Caco-2 (cell line): Measurements from ENCODE around the gene POLR2C. TPM values are rescaled to one million over a fixed set of nuclear protein-coding genes. Genes with fewer than 3 reads are reported as not detected.

ENCODE experiments used
- BruUV-seq: library from RNA; stranded (reverse); fragments of 400-500 nt; replicated peaks from 2 replicates; lab custom pipeline; 2021; lab: Mats Ljungman, UMichigan
- CTCF ChIA-PET: fragments of 300-600 bp; sonication (Branson Sonifier 250); formaldehyde crosslinking; loops from one replicate; lab custom pipeline; 2022; ENCODE audit warnings: antibody characterized with exemption; lab: Charles Lee
- POLR2A ChIA-PET: fragments of 300-600 bp; sonication (Branson Sonifier 250); formaldehyde crosslinking; loops from one replicate; lab custom pipeline; 2022; ENCODE audit warnings: antibody characterized with exemption; lab: Charles Lee
- DNase-seq, 2 experiments: peaks; one replicate each; pipeline versions ENCODE4 v3.0.0 to v3.0.0-alpha.2; 2020 to 2022
- H3K27me3 ChIP-seq: replicated peaks from 2 replicates; pipeline ENCODE4 v1.6.0; 2011; ENCODE audit warnings: low read length; ENCODE audit not compliant: control insufficient read depth, insufficient read depth
- H3K36me3 ChIP-seq: 2 replicates; pipeline ENCODE4 v1.5.1; 2011; ENCODE audit warnings: low read length; ENCODE audit not compliant: control insufficient read depth, insufficient read depth
- H3K4me1 ChIP-seq: fragments of 250-450 bp; sonication (Bioruptor Pico); 2 replicates; pipeline ENCODE4 v1.5.1; 2020; ENCODE audit warnings: mild to moderate bottlenecking
- H3K4me3 ChIP-seq: 2 replicates; pipeline ENCODE4 v1.5.1; 2011; ENCODE audit warnings: low read depth, mild to moderate bottlenecking, control low read depth, low read length
- H3K9me3 ChIP-seq: fragments of 250-450 bp; sonication (Bioruptor Pico); 2 replicates; pipeline ENCODE4 v1.5.1; 2020; ENCODE audit warnings: mild to moderate bottlenecking, moderate library complexity
- H3K27ac Mint-ChIP-seq: one replicate; pipeline ENCODE4 v1.8.0; 2022; ENCODE audit warnings: mixed read lengths; ENCODE audit not compliant: unreplicated experiment
- H3K27me3 Mint-ChIP-seq: one replicate; pipeline ENCODE4 v1.8.0; 2022; ENCODE audit warnings: mixed read lengths; ENCODE audit not compliant: insufficient read depth, unreplicated experiment
- H3K36me3 Mint-ChIP-seq: one replicate; pipeline ENCODE4 v1.8.0; 2022; ENCODE audit warnings: mild to moderate bottlenecking, mixed read lengths; ENCODE audit not compliant: insufficient read depth, unreplicated experiment
- H3K4me1 Mint-ChIP-seq: one replicate; pipeline ENCODE4 v1.8.0; 2022; ENCODE audit warnings: low read depth, mixed read lengths; ENCODE audit not compliant: unreplicated experiment
- H3K4me3 Mint-ChIP-seq: one replicate; pipeline ENCODE4 v1.8.0; 2022; ENCODE audit warnings: mild to moderate bottlenecking, moderate library complexity, mixed read lengths; ENCODE audit not compliant: unreplicated experiment
- H3K9me3 Mint-ChIP-seq: one replicate; pipeline ENCODE4 v1.8.0; 2022; ENCODE audit warnings: mixed read lengths; ENCODE audit not compliant: unreplicated experiment
- CTCF ChIP-seq, 2 experiments: fragments of 200-600 bp in 1 of 2; IDR thresholded peaks; 1 replicate in 1 of 2; 2 replicates in 1 of 2; pipeline versions ENCODE4 v1.5.1 to v1.8.0; 2011 to 2022; ENCODE audit warnings: antibody characterized with exemption in 1 of 2, control low read depth in 1 of 2, inconsistent platforms in 1 of 2, low read depth in 1 of 2, low read length in 1 of 2, mild to moderate bottlenecking in 1 of 2, moderate library complexity in 1 of 2; ENCODE audit not compliant: insufficient read depth in 1 of 2, severe bottlenecking in 1 of 2, unreplicated experiment in 1 of 2
- intact Hi-C: fragments of 100-400 bp; cut with micrococcal nuclease; formaldehyde crosslinking; loops from one replicate; pipeline ENCODE4 v1.10.0; 2022; ENCODE audit not compliant: unreplicated experiment
- total RNA-seq: library from RNA; stranded (reverse); gene quantifications from 2 replicates; pipeline ENCODE4 v1.2.3, GENCODE V29; 2022

POLR2C gene
- total RNA-seq, 1 experiment from 2014 or later: 100 TPM

GRCh38 chr16:57423152-57423551 lies 39.3 kb upstream of the POLR2C start:
- Mint-ChIP-seq H3K4me1 (peaks cover 24% of the 10 kb centered on the region), H3K4me3 (no peak overlapping the region), H3K9me3 (no peaks in the 10 kb centered on the region), H3K36me3 (peaks cover 6% of the 10 kb centered on the region), H3K27ac (no peak overlapping the region), H3K27me3 (no peaks in the 10 kb centered on the region)
- H3K9me3 ChIP-seq: no peaks in the 10 kb centered on the region
- no peaks in the 10 kb centered on the region for H3K27me3 ChIP-seq
- DNase-seq: no peak
- intact Hi-C loops: no loop called here
- ChIA-PET POLR2A (interaction anchor here (0.5 to 0.6 kb wide), 2 partner anchors 94 to 141 kb away, joined by 3 read pairs; no protein-coding TSS in a partner anchor), CTCF (interaction anchor here (1.3 kb wide), 2 partner anchors 17 to 123 kb away, joined by 4 to 15 read pairs; no protein-coding TSS in a partner anchor)
- no peak overlapping the region for H3K4me3 ChIP-seq
- no peak for TF ChIP-seq CTCF (IDR thresholded peaks at IDR 0.05; ENCODE audit: insufficient read depth in 1 of 2, low read depth in 1 of 2, low read length in 1 of 2, severe bottlenecking in 1 of 2, unreplicated experiment in 1 of 2)
- no TSS peak for BruUV-seq
- H3K4me1 ChIP-seq: peaks cover 8% of the 10 kb centered on the region
- H3K36me3 ChIP-seq: 0 out of 2 replicates have a peak, but pooled peaks cover 2% of the 10 kb centered on the region

GRCh38 chr16:57424583-57424982 lies 37.9 kb upstream of the POLR2C start:
- no TSS peak for BruUV-seq
- H3K4me3 Mint-ChIP-seq: no peak overlapping the region
- 0 out of 2 replicates have a peak, but pooled peaks cover 3% of the 10 kb centered on the region for H3K36me3 ChIP-seq
- H3K27me3 ChIP-seq: no peaks in the 10 kb centered on the region
- DNase-seq: peak in 1 of 2 experiments; percentile 12
- H3K36me3 Mint-ChIP-seq: peaks cover 17% of the 10 kb centered on the region
- no peak overlapping the region for H3K27ac Mint-ChIP-seq
- H3K4me1 ChIP-seq: no peaks in the 10 kb centered on the region
- no peak overlapping the region for H3K4me3 ChIP-seq
- intact Hi-C loops: no loop called here
- TF ChIP-seq CTCF (IDR thresholded peaks at IDR 0.05; ENCODE audit: insufficient read depth in 1 of 2, low read depth in 1 of 2, low read length in 1 of 2, severe bottlenecking in 1 of 2, unreplicated experiment in 1 of 2): no peak
- no peaks in the 10 kb centered on the region for H3K9me3 ChIP-seq
- H3K4me1 Mint-ChIP-seq: peaks cover 9% of the 10 kb centered on the region
- no peaks in the 10 kb centered on the region for H3K9me3 Mint-ChIP-seq
- H3K27me3 Mint-ChIP-seq: no peaks in the 10 kb centered on the region
- ChIA-PET CTCF (interaction anchor here (0.7 to 1.2 kb wide), 3 partner anchors 16 to 124 kb away, joined by 4 to 5 read pairs (median 4); partner anchors contain the start of genes CIAPIN1 and COQ9), POLR2A (no interaction called here)

- no peak for TF ChIP-seq CTCF (IDR thresholded peaks at IDR 0.05; ENCODE audit: insufficient read depth in 1 of 2, low read depth in 1 of 2, low read length in 1 of 2, severe bottlenecking in 1 of 2, unreplicated experiment in 1 of 2)
- Mint-ChIP-seq H3K27me3 (no peaks in the 10 kb centered on the region), H3K9me3 (no peaks in the 10 kb centered on the region), H3K4me3 (no peak overlapping the region), H3K4me1 (peaks cover 8% of the 10 kb centered on the region), H3K27ac (no peak overlapping the region), H3K36me3 (peaks cover 35% of the 10 kb centered on the region)
- Histone ChIP-seq H3K4me1 (no peaks in the 10 kb centered on the region), H3K27me3 (no peaks in the 10 kb centered on the region), H3K9me3 (no peaks in the 10 kb centered on the region), H3K4me3 (no peak overlapping the region), H3K36me3 (peaks cover 5% of the 10 kb centered on the region; the same call in 1 of the 2 replicates)
- ChIA-PET CTCF (interaction anchor here (0.7 to 1.1 kb wide), 3 partner anchors 9 to 126 kb away, joined by 3 read pairs; no protein-coding TSS in a partner anchor), POLR2A (no interaction called here)
- BruUV-seq: no TSS peak
- DNase-seq: peak in 1 of 2 experiments; percentile 23
- intact Hi-C loops: no loop called here
Observed at GRCh38 chr16:57426356-57426755, 36.1 kb upstream of the POLR2C start.
